ENCODE data around the gene GPC5. TPM values are rescaled to one million over a fixed set of nuclear protein-coding genes. Genes with fewer than 3 reads are reported as not detected.

Gene GPC5
- total and polyA plus RNA-seq, 11 donors, result 0.14 to 2.9 (median 0.84) TPM; not detected in 1

GRCh38 chr13:92640936-92641335 is 1242.5 kb downstream of the GPC5 start:
- Histone ChIP-seq H3K4me3 (no peak overlapping the region), H3K9me3 (peaks cover 0 to 8% (median 0%) of the 10 kb centered on the region in 12 donors), H3K4me1 (no peaks in the 10 kb centered on the region), H3K27ac (no peak overlapping the region), H3K36me3 (no peaks in the 10 kb centered on the region), H3K27me3 (no peaks in the 10 kb centered on the region)
- intact Hi-C loops (cut with DNase I), result no loop called here
- TF ChIP-seq POLR2A (IDR thresholded peaks at IDR 0.05) (no peak), CTCF (IDR thresholded peaks at IDR 0.05) (no peak)
- DNase-seq (no peak), ATAC-seq (no peak)
- 68 to 75% (median 71%) methylated on average over 5 of the region's 5 CpGs for WGBS, 4 donors

GRCh38 chr13:92649140-92649813 is 1250.9 kb downstream of the GPC5 start:
- no peaks in the 10 kb centered on the region for H3K27me3 ChIP-seq
- no peaks in the 10 kb centered on the region for H3K4me1 ChIP-seq
- intact Hi-C loops (cut with DNase I), result no loop called here
- H3K4me3 ChIP-seq, result no peak overlapping the region
- ATAC-seq, result no peak
- no peak for TF ChIP-seq CTCF (IDR thresholded peaks at IDR 0.05)
- no peak for TF ChIP-seq POLR2A (IDR thresholded peaks at IDR 0.05)
- no peaks in the 10 kb centered on the region for H3K9me3 ChIP-seq
- no peak for DNase-seq
- H3K36me3 ChIP-seq, result no peaks in the 10 kb centered on the region
- H3K27ac ChIP-seq, result no peak overlapping the region

GRCh38 chr13:92656103-92656502 is 1257.7 kb downstream of the GPC5 start:
- 86 to 88% (median 87%) methylated on average over 1 of the region's 1 CpG for WGBS, 4 donors
- TF ChIP-seq CTCF (IDR thresholded peaks at IDR 0.05) (no peak), POLR2A (IDR thresholded peaks at IDR 0.05) (no peak)

GRCh38 chr13:92656648-92657047 is 1258.2 kb downstream of the GPC5 start:
- Histone ChIP-seq H3K4me1 (no peaks in the 10 kb centered on the region), H3K36me3 (no peaks in the 10 kb centered on the region), H3K27me3 (no peaks in the 10 kb centered on the region), H3K4me3 (no peak overlapping the region), H3K9me3 (no peaks in the 10 kb centered on the region), H3K27ac (no peak overlapping the region)
- whole genome bisulfite sequencing, 4 donors, result 71 to 88% (median 86%) methylated on average over 7 of the region's 7 CpGs
- DNase-seq (no peak), ATAC-seq (no peak)
- no peak for TF ChIP-seq POLR2A (IDR thresholded peaks at IDR 0.05)
- TF ChIP-seq CTCF (IDR thresholded peaks at IDR 0.05), result no peak
- intact Hi-C loops (cut with DNase I), result no loop called here

More at GRCh38 chr13:92656103-92656502, 1257.7 kb downstream of the GPC5 start:
- H3K36me3 ChIP-seq, result no peaks in the 10 kb centered on the region
- no peaks in the 10 kb centered on the region for H3K9me3 ChIP-seq
- H3K27me3 ChIP-seq, result no peaks in the 10 kb centered on the region
- DNase-seq (no peak), ATAC-seq (no peak)
- no peak overlapping the region for H3K4me3 ChIP-seq
- no peaks in the 10 kb centered on the region for H3K4me1 ChIP-seq
- no peak overlapping the region for H3K27ac ChIP-seq
- intact Hi-C loops (cut with DNase I), result no loop called here
